ENCODE measurements around the gene CHIT1. TPM values are rescaled to one million over a fixed set of nuclear protein-coding genes. Genes with fewer than 3 reads are reported as not detected.
A peak's percentile ranks its signal among the peaks of the same experiment; 100 is the strongest.

CHIT1 gene
- total RNA-seq, 1 experiment from 2014 or later, result not detected

- Histone ChIP-seq H3K27ac (ENCODE audit: low read length) (no peak overlapping the region), H3K36me3 (ENCODE audit: control insufficient read depth, insufficient read depth, low read length) (no peaks in the 10 kb centered on the region), H3K4me3 (ENCODE audit: low read depth in 2 of 2, low read length in 2 of 2) (no peak overlapping the region), H3K27me3 (ENCODE audit: control insufficient read depth, insufficient read depth, low read length) (no peaks in the 10 kb centered on the region), H3K4me1 (ENCODE audit: control insufficient read depth, insufficient read depth, low read length) (no peaks in the 10 kb centered on the region; the same call in 1 of the 2 replicates), H3K9me3 (ENCODE audit: control insufficient read depth, insufficient read depth, low read depth, low read length) (no peaks in the 10 kb centered on the region)
- no peak for TF ChIP-seq SIN3A (IDR thresholded peaks at IDR 0.05; ENCODE audit: borderline replicate concordance, insufficient read depth, low read depth, low read length)
- TF ChIP-seq, protein P1, sequence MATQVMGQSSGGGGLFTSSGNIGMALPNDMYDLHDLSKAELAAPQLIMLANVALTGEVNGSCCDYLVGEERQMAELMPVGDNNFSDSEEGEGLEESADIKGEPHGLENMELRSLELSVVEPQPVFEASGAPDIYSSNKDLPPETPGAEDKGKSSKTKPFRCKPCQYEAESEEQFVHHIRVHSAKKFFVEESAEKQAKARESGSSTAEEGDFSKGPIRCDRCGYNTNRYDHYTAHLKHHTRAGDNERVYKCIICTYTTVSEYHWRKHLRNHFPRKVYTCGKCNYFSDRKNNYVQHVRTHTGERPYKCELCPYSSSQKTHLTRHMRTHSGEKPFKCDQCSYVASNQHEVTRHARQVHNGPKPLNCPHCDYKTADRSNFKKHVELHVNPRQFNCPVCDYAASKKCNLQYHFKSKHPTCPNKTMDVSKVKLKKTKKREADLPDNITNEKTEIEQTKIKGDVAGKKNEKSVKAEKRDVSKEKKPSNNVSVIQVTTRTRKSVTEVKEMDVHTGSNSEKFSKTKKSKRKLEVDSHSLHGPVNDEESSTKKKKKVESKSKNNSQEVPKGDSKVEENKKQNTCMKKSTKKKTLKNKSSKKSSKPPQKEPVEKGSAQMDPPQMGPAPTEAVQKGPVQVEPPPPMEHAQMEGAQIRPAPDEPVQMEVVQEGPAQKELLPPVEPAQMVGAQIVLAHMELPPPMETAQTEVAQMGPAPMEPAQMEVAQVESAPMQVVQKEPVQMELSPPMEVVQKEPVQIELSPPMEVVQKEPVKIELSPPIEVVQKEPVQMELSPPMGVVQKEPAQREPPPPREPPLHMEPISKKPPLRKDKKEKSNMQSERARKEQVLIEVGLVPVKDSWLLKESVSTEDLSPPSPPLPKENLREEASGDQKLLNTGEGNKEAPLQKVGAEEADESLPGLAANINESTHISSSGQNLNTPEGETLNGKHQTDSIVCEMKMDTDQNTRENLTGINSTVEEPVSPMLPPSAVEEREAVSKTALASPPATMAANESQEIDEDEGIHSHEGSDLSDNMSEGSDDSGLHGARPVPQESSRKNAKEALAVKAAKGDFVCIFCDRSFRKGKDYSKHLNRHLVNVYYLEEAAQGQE (IDR thresholded peaks at IDR 0.05; ENCODE audit: insufficient read depth in 1 of 2, low read depth in 2 of 2, low read length in 1 of 2), result no peak
- TF ChIP-seq, protein P2, sequence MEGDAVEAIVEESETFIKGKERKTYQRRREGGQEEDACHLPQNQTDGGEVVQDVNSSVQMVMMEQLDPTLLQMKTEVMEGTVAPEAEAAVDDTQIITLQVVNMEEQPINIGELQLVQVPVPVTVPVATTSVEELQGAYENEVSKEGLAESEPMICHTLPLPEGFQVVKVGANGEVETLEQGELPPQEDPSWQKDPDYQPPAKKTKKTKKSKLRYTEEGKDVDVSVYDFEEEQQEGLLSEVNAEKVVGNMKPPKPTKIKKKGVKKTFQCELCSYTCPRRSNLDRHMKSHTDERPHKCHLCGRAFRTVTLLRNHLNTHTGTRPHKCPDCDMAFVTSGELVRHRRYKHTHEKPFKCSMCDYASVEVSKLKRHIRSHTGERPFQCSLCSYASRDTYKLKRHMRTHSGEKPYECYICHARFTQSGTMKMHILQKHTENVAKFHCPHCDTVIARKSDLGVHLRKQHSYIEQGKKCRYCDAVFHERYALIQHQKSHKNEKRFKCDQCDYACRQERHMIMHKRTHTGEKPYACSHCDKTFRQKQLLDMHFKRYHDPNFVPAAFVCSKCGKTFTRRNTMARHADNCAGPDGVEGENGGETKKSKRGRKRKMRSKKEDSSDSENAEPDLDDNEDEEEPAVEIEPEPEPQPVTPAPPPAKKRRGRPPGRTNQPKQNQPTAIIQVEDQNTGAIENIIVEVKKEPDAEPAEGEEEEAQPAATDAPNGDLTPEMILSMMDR (IDR thresholded peaks at IDR 0.05), result no peak
- no peak for TF ChIP-seq POLR2AphosphoS5 (IDR thresholded peaks at IDR 0.05; ENCODE audit: low read depth, low read length)
- TF ChIP-seq TCF7L2 (IDR thresholded peaks at IDR 0.05; ENCODE audit: low read depth, low read length), result no peak
- POLR2A ChIA-PET, result interaction anchor here (0.5 to 0.6 kb wide), 2 partner anchors 36 to 418 kb away, joined by 5 to 6 read pairs; no protein-coding TSS in a partner anchor
- CTCF ChIA-PET, result interaction anchor here (1.9 kb wide), 1 partner anchor 11 kb away, joined by 6 read pairs; no protein-coding TSS in a partner anchor
- in situ Hi-C loops (cut with HindIII; ENCODE audit: low pct_unique_long_range_greater_than_20kb, low sequenced_read_pairs) (no loop called here), intact Hi-C loops (cut with micrococcal nuclease; ENCODE audit: unreplicated experiment) (no loop called here)
- 0 out of 2 replicates have a peak, but pooled peaks have one; percentile 44 for ATAC-seq
- DNase-seq (ENCODE audit: low read depth, low spot score), result no peak
- no TSS peak for BruUV-seq (replicated peaks)
Observed at GRCh38 chr1:203278082-203278884, 48.8 kb upstream of the CHIT1 start.

DNA sequence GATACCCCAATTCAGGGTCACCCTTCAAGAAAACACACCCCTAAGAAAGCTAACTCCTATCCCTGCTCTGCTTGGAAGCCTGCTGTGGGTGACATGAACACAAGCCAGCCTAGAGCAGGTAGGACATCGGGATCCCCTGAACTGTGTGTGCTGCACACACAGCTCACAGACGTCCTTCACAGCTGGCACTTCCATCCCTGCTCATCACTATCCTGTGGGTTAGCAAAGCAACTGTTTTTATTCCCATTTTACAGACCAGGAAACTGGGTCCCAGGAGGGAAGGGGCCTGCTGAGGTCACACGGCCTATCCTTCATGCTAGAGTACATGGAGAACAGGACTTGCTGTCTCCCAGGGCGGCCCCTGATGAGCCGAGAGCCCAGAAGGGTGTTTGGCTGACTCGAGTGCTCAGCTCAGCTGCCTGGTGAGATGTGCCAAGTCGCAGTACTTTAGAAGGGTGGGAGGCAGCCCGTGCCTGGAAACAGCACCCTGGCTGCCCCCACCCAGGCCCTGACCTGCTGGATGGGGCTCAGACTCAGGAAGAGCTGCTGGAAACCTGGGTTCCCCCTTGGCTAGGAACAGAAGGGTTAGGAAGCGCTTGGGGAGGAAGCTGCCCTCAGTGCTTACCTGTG, 47.6 kb upstream of the CHIT1 start:
- in situ Hi-C loops (cut with HindIII; ENCODE audit: low pct_unique_long_range_greater_than_20kb, low sequenced_read_pairs) (no loop called here), intact Hi-C loops (cut with micrococcal nuclease; ENCODE audit: unreplicated experiment) (no loop called here)
- Histone ChIP-seq H3K4me3 (ENCODE audit: low read depth in 2 of 2, low read length in 2 of 2) (no peak overlapping the region), H3K4me1 (ENCODE audit: control insufficient read depth, insufficient read depth, low read length) (peaks cover 3% of the 10 kb centered on the region), H3K27me3 (ENCODE audit: control insufficient read depth, insufficient read depth, low read length) (no peaks in the 10 kb centered on the region), H3K27ac (ENCODE audit: low read length) (no peak overlapping the region), H3K36me3 (ENCODE audit: control insufficient read depth, insufficient read depth, low read length) (no peaks in the 10 kb centered on the region), H3K9me3 (ENCODE audit: control insufficient read depth, insufficient read depth, low read depth, low read length) (no peaks in the 10 kb centered on the region)
- DNase-seq (ENCODE audit: low read depth, low spot score), result no peak
- BruUV-seq (replicated peaks), result no TSS peak
- ATAC-seq, result no peak
- TF ChIP-seq, protein P1 (IDR thresholded peaks at IDR 0.05; ENCODE audit: insufficient read depth in 1 of 2, low read depth in 2 of 2, low read length in 1 of 2), result no peak
- TF ChIP-seq, protein P2 (IDR thresholded peaks at IDR 0.05), result no peak
- TF ChIP-seq TCF7L2 (IDR thresholded peaks at IDR 0.05; ENCODE audit: low read depth, low read length) (no peak), POLR2AphosphoS5 (IDR thresholded peaks at IDR 0.05; ENCODE audit: low read depth, low read length) (no peak), SIN3A (IDR thresholded peaks at IDR 0.05; ENCODE audit: borderline replicate concordance, insufficient read depth, low read depth, low read length) (no peak)
- ChIA-PET POLR2A (no interaction called here), CTCF (interaction anchor here (0.6 to 1.9 kb wide), 2 partner anchors 10 to 211 kb away, joined by 3 to 6 read pairs; no protein-coding TSS in a partner anchor)

All from Panc1 (cell line).